Spleen (tissue), 7 donors: ENCODE data around the gene TCF7L1.

Source experiments
- POLR2AphosphoS5 ChIP-seq, 3 donors: sonication (generic); formaldehyde crosslinking; IDR thresholded peaks; one replicate each; pipeline ENCODE4 v1.5.1; 2017; ENCODE audit warnings: antibody characterized with exemption in 3 of 3
- TF ChIP-seq, protein P1 (sequence below), 11 experiments: fragments of 200-600 bp in 7 of 11; fragments of 450-650 bp in 4 of 11; sonication (generic) in 4 of 11; IDR thresholded peaks in 8 of 11; conservative IDR thresholded peaks in 3 of 11; 1 replicate in 7 of 11; 2 replicates in 4 of 11; pipeline versions ENCODE4 v1.4.0 to v1.8.0; 2016 to 2021; ENCODE audit warnings: antibody characterized with exemption in 11 of 11, inconsistent platforms in 4 of 11, mild to moderate bottlenecking in 1 of 11
- donor health status: DM: no; HTN: no; CAD: no; lungs with moderate emphysema.
- donor health status: DM: no; HTN: no; CAD: no.
- donor health status: DM: no; HTN: no; CAD: no.

DNA sequence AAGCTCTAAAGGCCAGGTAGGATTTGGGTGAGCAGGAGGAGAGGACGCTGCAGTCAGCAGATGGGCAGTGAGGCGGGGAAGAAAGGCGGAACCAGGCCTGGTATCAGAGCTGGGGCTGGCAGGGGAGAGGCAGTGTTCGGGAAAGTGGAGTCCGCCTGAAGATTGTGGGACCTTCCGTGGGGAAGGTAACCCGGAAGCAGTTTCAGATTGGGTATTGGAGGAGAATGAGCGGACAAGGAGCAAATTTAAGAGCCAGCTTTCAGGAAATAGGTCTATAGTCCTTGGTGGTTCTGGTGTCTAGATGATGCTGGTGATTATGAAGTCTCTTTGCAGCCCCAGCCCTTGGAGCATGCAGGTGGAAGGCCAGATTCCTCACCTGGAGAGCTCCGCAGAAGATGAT lies 51.0 kb downstream of the TCF7L1 start:
- TF ChIP-seq, protein P1, sequence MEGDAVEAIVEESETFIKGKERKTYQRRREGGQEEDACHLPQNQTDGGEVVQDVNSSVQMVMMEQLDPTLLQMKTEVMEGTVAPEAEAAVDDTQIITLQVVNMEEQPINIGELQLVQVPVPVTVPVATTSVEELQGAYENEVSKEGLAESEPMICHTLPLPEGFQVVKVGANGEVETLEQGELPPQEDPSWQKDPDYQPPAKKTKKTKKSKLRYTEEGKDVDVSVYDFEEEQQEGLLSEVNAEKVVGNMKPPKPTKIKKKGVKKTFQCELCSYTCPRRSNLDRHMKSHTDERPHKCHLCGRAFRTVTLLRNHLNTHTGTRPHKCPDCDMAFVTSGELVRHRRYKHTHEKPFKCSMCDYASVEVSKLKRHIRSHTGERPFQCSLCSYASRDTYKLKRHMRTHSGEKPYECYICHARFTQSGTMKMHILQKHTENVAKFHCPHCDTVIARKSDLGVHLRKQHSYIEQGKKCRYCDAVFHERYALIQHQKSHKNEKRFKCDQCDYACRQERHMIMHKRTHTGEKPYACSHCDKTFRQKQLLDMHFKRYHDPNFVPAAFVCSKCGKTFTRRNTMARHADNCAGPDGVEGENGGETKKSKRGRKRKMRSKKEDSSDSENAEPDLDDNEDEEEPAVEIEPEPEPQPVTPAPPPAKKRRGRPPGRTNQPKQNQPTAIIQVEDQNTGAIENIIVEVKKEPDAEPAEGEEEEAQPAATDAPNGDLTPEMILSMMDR (IDR thresholded peaks at IDR 0.05 in 8 of 11, conservative IDR thresholded peaks at IDR 0.05 in 3 of 11) = no peak
- no peak for TF ChIP-seq POLR2AphosphoS5 (IDR thresholded peaks at IDR 0.05)
